ENCODE data around the gene LMAN1L.

Gene LMAN1L

DNA sequence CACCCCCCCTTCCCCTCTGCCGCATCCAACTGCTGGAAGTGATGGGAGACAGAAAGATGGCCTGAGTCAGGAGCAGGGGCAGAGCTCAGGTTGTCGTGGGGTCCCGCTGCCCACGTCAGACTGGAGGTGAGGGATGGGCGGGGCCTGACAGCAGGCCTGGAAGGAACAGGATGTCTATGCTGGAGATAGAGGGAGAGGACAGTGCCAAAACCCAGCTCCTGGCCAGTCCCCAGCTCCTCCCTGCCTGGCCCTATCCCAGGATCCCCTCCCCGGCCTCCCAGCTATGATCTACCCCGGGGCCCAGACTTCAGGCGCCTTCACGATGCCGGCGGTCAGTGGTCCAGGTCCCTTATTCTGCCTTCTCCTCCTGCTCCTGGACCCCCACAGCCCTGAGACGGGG is at the start of gene LMAN1L:
TSS of gene LMAN1L (plus strand) at position 303 of the 400 bp plus-strand sequence. CDS start at position 323, 20 bp downstream.
- DNase-seq (ENCODE audit: low read depth): no peak

DNA sequence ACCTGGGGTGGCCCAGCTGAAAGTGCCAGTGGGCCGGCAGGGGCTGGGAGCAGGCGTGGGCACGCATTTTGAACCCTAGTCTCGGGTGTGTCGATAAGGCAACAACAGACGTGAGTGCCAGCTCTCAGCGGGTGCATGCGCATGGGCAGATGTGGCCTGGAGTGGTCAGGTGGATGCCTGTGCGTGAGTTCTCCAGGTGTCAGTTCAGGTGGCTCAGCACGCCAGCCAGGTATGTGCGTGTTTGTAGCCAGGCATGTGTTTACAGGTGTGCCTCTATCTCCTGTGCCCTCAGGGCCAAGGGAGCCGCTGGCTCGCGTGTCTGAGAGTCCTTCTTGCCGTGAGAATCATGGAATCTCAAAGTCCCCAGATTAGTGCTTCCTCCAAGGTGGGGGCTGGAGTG is 49.2 kb upstream of the LMAN1L start:
- DNase-seq (ENCODE audit: low read depth): no peak

DNA sequence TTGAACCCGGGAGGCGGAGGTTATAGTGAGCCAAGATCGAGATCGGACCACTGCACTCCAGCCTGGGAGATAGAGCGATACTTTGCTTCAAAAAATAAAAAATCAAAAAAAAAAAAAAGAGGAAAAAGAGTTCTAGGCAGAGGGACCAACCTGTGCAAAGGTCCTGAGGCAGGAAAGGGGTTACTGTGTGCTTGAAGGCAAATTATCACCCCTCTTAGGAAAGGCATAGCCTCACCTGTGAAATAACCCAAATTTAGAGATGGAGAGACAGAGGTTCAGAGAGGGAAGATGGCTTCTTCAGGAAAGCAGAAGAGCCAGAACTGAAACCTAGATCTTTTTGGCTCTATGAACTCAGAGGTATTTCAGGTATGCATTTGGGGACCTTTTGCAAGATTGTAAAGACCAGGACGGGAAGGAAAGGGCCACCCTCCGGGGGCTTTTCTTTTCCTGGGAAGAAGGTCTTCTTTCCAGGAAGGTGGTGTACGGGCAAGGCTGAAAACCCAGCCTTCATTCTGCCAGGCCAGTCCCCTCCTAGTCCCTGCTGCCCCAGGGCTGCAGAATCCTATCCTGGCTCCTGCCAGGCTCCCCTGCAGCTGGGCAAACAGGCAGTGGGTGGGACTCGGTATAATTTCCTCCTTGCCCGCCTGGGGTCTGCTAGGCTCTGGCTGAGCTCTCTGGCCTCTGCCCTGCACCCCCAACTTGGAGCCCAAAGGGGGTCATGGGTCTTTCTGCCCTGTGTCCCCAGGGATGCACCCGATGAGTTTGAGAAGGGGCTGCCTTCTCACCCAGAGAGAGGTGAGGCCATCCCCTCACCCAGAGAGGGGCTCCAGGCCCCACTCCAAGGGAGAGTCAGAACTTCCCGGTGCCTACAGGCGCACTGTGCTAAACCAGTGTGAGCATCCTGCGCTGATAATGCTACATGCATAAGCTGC is 45.2 kb upstream of the LMAN1L start:
- no peak for DNase-seq (ENCODE audit: low read depth)

DNA sequence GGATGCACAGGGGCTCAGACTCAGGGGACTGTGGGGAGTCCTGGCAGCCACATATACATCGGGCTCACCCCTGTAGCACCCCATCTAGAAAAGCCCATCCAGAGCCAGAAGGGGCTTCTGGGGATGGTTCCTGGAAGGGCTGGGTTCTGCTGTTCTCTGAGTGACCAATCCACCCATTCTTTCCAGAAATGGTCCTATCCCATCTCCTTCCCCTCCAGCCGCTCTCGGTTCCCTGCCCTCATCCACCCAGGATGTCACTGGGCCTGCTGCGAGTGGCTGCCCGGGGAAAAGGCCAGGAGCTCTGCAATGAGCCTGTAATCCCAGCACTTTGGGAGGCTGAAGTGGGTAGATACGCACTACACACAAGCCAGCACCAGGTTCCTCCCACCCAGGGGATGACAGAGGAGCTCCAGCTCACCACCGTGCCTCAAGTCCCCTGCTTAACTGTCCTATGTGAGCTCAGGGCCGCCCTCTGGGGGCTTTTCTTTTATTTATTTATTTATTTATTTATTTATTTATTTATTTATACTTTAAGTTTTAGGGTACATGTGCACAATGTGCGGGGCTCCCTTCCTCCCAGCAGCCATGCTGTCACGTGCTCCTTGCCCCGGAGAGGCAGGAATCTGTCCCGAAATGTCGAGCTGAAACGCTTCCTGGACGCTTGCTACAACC is 44.4 kb upstream of the LMAN1L start:
- DNase-seq (ENCODE audit: low read depth): no peak

DNA sequence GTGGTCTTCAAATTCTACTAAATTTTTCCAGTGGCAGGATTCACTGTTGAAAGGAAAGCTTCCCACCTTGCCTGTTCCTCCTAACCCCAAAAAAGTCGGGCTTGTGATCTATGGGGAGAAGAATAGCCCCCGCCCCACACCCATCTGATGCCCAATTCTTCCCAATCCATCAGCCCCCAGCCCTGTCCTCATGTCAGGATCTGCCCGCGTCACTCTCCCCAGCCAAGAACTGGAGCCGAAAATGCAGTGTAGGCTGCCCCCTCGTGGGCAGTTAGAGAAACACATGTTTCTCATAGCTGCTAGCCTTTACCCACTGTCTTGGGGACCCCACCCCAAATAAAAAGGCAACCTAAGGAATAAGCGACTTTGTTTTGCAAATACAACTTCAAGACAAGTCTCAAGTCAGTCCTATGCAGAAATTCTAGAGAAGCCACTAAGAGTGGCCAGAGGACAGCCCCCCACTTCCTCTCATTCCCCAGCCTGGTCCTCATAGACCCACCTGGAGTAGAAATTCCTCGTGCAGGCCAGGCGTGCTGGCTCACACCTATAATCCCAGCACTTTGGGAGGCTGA is 43.8 kb upstream of the LMAN1L start:
- DNase-seq (ENCODE audit: low read depth): no peak

DNA sequence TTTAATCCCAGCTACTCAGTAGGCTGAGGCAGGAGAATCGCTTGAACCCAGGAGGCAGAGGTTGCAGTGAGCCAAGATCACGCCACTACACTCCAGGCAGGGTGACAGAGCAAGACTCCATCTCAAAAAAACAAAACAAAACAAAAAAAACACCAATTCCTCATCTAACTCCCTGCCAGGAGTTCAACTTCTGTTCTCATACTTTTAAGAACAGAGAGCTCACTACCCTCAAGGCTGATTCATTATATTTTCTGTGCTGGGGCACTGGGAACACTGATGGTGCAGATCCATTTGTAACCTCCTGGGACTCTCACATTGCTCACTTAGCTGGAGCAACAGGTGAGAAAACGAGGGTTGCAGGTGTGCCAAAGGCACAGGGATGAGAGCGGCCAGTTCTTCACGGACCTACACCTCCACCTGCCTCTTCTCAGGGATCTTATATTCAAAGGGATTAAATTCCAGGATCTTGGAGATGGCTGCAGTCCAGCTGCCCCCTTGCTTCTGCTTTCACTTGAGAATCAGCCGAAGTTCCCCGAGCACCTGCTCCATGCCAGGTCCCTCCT is 43.1 kb upstream of the LMAN1L start:
- DNase-seq (ENCODE audit: low read depth): no peak

DNA sequence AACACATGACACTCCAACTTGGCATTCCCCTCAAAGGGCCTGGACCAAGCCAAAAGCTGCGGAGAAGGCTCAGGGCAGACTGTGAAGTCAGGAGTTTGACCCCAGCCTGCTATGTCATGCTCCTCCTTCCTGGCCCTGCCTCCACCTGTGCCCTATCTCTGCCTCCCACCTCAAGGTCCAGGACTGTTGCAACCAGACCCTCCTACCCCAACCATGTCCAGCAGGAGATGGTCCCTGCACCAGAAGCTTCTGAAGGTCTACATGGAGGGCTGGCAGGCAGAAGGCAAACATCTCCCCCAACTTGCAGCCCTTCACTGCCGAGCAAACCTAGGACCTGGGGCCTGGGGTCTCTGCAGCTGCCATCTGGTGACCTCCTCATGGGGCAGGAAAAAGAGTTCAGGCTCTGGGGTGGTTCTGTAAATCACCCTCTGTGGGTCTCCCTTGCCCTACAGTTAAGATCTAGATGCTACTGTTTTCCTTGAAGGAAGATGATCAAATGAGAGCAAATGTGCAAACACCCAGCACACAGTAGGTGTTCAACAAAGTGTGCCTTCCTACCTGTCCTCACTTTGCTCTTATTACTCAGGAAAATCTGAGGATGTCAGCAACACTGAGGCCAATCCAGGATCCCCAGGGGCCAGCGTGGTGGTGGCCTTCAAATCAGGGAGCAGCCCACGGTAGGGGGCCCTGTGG is 42.3 kb upstream of the LMAN1L start:
- DNase-seq (ENCODE audit: low read depth): no peak

DNA sequence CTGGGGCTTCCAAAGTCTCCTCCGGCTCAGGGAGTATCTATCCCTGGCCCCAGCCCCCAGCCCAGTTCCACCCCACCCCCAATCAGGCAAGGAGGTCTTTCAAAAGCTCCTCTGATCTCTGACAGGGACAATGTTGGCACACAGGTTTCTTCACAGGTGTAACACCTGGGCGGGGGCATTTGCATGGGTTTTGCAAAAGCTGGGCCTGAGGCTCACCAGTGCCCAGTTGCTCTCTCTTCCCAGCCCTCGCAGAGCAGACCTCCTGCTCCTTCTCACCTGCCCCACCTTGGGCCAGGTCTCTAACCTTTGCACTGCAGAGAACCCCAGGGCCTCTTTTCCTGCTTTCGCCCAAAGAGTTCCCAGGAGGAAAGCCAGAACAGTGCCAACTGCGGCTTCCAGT is 39.3 kb upstream of the LMAN1L start:
- DNase-seq (ENCODE audit: low read depth): no peak

DNA sequence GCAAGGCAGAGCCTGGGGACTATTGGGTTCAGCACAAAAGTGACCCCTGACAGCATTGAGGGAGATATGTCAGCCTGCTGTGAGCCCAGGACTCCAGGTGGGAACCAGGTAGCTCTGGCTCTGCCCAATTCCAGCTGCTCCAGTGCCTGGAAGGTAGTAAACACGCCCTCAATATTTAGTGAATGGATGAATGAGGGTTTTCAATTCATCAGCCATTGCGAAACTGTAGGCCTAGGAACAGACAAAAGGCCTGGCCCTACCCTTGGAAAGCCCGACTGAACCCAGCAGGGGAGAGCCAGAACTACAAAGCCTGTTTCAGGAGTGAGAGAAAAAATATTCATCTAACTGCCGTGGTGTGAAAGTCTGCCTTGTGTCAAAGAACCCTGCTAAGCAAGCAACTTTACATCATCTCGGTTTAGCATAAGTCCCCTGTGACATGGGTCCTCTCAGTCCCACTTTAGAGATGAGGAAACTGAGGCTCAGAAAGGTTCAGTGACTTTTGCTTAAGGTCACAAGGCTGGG is 38.8 kb upstream of the LMAN1L start:
- DNase-seq (ENCODE audit: low read depth): no peak

DNA sequence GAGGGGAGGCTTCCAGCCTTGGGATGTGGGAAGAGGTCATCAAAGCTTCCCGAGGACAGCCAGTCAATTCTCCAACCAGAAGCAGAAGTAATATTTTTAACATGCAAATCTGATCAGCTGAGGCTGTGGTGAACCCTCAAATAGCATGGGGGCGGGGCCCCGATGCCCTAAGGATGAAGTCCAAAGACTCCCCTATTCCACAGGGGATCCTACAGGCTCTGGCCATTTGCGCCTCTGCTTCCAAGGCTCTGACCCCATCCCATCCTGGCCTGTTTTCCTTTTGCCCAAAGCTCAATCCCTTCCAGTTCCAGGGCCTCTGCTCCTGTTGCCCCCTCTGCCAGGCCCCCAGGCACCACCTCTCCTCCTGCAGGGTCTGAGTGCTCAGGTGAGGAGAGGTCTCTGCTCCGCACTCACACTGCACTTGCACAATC is 37.5 kb upstream of the LMAN1L start:
- DNase-seq (ENCODE audit: low read depth): no peak

DNA sequence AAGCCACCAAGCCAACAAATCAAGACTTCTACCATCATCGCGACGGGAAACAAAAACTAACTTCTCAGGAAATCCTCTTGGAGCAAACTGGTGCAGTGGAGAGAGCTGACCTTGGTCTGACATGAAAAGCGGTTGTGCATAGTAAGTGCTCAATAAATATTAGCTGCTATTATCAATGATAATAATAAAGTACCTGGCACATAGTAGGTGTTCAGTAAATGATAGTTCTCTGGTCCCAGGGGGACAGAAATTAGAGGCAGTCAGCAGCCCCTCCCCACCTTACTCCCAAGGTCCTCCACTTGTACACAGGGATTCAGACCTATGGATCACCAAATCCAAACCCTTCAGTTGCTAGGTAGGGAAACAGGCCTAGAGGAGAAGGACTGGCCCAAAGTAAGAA is 36.7 kb upstream of the LMAN1L start:
- no peak for DNase-seq (ENCODE audit: low read depth)

DNA sequence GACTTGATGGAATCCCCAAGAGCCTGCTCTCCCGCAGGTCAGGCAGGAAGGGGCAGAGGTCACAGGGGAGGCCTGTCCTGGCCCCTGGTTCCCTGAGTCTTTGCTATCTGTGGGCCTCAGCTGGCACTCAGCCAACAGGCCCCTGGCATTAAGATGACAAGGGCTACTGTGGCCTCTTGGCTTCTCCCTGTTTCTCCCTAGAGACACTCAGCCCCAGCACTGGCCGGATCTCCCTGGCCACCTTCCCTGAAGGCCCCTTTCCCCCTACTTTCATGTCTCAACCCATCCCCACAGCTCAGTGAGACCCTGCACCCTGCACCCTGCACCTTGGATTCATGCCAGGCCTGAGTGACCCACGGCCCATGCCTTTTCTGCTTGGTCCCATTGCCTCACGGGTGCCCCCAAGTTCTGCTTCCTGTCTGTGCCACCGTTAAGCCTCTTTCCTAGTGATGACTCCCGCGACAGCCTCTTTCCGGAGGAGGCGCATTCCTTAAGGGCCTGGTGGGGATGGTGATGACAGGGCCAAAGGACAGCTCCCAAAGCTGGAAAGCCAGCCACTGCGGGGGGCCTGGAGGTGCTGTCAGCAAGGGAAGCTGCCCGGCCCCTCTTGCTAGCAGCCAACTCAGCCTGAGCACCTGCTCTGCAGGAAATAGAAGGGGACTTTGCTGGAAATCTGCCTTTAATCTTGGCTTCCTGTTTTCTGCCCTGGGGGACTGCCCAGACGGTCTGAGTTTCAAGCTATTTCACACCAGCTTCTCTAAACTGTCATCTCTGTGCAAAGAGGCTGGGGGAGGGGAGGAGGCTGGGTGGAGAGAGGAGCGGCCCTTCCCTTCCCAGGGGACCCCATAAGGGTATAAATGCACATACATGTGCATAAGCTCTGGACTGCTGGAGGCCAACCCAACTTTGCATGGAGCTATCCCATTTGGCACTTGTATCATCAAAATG is 35.5 kb upstream of the LMAN1L start:
- DNase-seq (ENCODE audit: low read depth): no peak

DNA sequence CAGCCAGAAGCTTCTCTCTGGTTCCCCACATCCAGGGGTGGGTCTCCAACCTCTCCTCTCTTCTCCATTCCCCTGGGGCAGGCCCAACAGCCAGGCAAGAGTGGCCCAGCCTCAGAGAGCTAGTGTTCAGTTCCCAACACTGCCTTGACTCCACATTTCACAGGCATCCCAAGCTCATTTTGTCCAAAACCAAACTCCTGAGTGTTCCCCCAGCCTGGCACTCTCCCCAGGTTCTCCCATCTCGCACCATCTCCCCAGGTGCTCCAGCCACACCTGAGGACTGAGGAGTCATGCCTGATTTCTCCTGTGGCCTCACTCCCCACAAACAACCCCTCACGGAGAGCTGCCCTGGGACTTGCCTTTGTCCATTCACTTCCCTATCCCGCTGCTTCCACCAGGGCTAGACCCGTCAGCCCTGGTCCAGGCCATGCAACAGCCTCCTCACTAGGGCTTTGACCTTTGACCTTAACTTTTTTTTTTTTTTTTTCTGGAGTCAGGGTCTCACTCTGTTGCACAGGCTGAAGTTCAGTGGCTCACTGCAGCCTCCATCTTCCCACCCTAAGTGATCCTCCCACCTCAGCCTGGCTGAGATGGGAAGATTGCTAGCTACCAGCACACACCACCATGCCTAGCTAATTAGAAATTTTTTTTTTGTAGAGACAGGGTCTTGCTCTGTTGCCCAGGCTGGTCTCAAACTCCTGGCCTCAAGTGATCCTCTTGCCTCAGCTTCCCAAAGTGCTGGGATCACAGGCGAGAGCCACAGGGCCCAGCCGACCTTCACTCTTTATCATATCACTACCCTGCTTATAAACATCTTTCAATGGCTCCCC is 34.7 kb upstream of the LMAN1L start:
- no peak for DNase-seq (ENCODE audit: low read depth)

DNA sequence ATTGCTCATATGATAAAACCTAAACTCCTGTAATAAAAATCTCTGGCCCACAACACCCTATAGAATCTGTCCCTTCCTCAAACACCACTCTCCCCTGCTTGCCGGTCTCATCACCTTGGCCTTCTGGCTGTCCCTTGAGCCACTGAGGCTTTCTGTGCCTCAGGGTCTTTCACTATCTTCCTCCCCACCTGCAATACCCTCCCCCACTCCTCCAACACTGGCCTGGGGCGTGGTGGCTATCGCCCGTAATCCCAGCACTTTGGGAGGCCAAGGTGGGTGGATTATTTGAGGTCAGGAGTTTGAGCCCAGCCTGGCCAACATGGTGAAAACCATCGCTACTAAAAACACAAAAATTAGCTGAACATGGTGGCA is 34.0 kb upstream of the LMAN1L start:
- no peak for DNase-seq (ENCODE audit: low read depth)

DNA sequence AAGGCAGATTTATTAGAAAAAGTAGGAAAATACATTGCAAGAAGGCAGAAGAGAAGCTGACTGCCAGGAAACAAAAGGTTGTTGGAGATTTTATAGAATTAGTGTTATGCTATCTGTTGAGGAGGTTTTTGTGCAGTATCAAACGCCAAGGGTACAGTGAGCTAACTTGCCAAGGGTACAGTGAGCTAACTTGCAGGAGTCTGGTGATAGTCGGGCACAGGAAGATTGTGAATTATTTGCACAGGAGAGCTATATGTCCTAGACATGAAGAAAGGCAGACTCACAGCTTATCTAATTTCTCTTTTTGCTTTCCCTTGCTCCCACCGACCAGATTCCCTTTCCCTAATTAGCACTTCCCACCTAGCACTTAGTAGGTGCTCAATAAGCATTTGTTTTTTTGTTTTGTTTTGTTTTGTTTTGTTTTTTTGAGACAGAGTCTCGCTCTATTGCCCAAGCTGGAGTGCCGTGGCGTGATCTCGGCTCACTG is 33.4 kb upstream of the LMAN1L start:
- no peak for DNase-seq (ENCODE audit: low read depth)

DNA sequence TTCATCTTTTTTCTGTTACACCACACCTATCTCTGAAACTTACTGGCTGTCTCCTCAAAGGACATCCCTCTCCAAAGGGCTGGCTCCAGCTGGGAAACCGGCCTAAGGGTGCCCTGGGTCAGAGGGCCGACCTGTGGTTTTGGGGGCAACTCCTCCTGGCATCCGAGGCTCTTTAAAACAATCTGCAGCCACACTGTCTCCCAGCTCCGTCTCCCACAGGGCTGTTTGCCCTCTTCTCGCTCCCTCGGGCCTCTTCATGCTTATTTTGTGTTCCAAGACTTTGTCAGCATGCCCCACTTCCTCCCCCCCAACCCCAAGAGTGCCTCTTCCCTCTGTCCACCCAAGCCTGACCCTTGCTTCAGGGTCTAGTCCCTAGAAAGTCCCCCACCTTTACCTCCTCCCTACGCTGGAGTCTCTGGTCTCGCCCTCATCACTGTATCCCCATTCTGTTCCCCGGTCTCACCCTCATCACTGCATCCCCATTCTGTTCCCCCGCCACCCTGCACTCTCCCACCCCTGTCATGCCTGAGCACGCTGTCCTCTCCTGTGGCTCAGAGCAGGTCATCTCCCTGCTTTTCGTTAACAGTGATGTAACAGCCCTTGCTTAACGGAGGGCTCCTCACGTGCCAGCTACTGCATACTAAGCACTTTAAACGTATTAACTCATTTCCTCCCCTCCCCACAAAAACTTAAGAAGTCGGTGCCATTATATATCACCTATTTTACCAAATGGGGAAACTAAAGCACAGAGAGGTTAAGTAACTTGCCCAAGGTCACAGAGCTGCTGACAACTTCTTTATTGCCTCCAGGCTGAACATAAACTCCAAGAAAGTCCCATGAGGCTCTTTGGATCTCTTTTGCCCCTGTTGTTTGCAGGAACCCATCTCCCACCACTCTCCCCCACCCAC is 31.9 kb upstream of the LMAN1L start:
- DNase-seq (ENCODE audit: low read depth): no peak

DNA sequence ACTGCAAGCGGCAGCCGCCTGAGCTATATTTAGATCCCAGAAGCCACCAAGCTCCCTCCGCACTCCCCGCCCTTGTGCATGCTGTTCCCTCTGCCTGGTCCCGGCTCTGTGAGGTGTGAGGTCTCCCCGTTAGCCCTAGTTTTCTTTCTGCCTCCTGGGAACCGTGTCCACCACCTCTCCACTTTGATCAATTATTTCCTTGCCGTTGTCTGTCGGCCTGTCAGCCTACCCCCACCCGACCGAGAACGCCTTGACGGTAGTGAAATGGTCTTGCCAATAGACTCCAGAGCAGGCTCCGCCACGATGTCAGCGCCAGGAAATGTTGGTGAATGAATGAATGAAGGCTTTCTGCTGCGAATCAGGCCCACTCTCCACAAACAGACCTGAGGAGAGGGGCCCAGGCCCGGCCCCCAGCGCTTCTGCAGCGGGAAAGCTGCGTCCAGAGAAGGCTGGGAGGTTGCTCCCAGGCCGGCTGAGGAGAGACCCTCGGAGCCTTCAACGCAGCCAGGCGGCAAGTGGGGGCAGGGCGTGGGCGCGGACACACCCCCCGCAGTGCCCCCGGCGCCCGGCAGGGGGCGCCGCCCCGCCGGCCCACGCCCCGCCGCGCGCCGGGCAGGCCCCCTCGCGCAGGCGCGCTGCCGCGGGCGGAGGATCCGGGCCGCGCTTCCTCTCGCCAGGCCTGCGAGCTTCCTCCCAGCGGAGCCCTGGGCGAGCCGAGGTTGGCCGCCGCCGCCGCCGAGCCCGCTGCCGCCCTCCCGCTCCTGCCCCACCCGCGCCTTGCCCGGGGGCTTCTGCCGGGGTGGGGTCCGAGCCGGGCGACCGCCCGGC is 31.0 kb upstream of the LMAN1L start, which contains the start of gene CSK:
TSS of gene CSK (plus strand) at position 650 of the 828 bp plus-strand sequence. CDS start 16,218 bp downstream, outside the sequence.
- DNase-seq (ENCODE audit: low read depth): peak; percentile 74

Data from stimulated activated CD8-positive, alpha-beta memory T cell treated with anti-CD3 and anti-CD28 coated beads, Interleukin-12 subunit alpha, Interleukin-12 subunit beta, amount 100 ng/mL, for 4 hours (primary cell).